Stimulated activated CD4-positive, alpha-beta T cell treated with anti-CD3 and anti-CD28 coated beads, Interleukin-12 subunit alpha, Interleukin-12 subunit beta, amount 100 ng/mL, for 24 hours (primary cell): ENCODE measurements around the gene DHH.
A peak's percentile ranks its signal among the peaks of the same experiment; 100 is the strongest.
"Not testable (repeated sequence)": the region's sequence is repeated elsewhere in the genome, so short reads cannot be mapped to it uniquely, and the experiment has no call there.

ENCODE experiments used
- DNase-seq, 2 experiments: peaks; one replicate each; pipeline ENCODE4 v3.0.0-alpha.2; 2020; ENCODE audit warnings: low read depth in 2 of 2

The DHH gene

GRCh38 chr12:49070971-49071370 is 23.6 kb downstream of the DHH start:
- no peak for DNase-seq

GRCh38 chr12:49069507-49070346 is 24.9 kb downstream of the DHH start, which contains the start of gene RHEBL1:
Gene RHEBL1 (minus strand): TSS chr12:49069979. CDS start chr12:49069785, 194 bp downstream.
- DNase-seq: peak; percentile 98

DNA sequence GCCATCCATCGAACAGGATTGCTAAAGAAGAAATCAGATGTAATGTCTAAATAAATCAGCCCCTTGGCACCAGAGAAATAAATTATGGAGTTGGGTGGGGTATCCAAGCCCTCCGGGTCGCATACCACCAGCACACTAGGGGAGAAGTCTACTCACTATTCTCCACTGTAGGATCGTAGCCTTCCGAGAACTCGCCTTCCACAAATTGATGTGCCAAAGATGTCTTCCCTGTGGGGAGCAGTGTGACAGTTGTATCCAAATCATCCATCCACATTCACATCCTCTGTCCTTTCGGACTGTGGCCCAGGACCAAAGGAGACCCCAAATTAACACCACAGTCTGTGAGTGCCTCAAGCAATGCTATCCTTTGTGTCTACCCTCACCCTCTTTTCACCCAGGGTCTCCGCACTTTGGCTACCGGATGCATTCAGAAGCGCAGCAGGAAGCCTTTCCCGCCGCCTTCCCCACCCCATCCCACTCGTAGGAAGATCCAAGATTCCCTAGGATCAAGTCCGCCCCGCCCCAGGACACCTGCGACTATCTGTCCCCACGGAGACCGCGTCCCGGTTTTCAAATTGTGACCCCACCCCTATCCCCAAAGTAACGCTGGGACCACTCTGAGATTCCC is 25.6 kb downstream of the DHH start:
- no peak for DNase-seq

GRCh38 chr12:49066120-49066519 is 28.5 kb downstream of the DHH start:
- no peak for DNase-seq

DNA sequence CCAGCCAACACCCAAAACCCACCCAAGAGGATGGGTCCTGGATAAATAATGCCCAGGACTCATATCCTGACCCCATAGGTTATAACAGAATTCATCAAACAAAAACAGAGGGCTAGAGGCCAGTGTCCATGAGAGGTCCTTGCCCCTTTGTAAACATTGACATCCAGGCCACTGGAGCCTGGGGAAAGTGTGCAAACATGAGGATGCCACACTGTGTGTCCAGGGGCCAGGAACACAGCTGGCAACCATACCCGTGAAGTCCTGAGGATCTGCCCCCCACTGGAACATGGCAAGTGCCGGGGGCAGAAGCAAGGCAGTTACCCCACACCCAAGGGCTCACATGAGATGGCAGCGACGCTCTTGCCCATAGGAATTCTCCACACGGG is 29.8 kb downstream of the DHH start:
- DNase-seq: no peak

GRCh38 chr12:49061916-49062315 is 32.7 kb downstream of the DHH start:
- not testable (repeated sequence) for DNase-seq

- no peak for DNase-seq
Observed at GRCh38 chr12:49061157-49061650, 33.4 kb downstream of the DHH start.

DNA sequence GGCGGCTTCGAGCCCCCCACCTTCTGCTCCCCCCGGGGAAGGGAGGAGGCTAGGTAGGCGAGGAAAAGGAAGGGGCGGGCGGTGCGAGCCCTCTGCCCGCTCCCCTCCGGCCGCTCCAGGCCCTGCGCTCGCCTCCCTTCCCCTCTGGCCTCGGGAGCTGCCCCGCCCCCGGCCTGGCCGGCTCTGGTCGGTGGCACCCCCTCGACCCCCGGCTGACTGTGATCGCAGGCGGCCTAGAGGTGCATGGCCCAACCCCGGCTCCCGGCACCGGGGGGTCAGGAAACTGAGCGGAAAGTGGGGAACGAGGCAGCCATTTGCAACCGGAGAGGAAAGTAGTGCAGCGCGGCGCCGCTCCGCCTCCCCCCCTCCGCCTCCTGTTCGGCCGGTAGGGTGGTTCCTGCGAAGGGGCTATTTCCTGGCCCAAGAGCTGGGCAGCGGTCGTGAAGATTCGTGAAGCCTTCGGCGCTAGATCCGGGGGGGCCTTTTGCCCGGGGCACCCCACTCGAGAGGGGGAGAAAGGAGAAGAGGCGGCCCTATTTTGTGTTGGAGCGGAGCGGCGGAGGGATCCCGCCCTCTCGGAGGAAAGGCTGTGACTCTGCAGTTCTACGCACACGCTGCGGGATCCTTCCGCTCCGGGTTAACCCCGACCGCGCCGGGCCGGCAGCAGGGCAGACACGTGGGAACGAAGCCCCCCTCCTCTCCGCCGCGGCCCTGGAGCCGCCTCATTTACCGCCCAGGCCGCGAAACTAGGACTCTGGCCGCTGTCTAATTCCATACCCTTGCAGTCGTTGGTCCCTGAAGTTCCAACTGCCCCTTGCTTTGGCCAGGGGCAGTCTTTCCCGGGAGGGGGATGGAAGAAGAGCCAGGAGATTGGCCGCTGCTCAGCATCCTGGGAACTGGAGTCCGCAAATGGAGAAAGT is 34.1 kb downstream of the DHH start, which contains the start of gene KMT2D:
Gene KMT2D (minus strand): TSS at position 558 of the 920 bp plus-strand sequence. CDS start 5,470 bp downstream, outside the sequence.
- DNase-seq: peak; percentile 82 to 84

DNA sequence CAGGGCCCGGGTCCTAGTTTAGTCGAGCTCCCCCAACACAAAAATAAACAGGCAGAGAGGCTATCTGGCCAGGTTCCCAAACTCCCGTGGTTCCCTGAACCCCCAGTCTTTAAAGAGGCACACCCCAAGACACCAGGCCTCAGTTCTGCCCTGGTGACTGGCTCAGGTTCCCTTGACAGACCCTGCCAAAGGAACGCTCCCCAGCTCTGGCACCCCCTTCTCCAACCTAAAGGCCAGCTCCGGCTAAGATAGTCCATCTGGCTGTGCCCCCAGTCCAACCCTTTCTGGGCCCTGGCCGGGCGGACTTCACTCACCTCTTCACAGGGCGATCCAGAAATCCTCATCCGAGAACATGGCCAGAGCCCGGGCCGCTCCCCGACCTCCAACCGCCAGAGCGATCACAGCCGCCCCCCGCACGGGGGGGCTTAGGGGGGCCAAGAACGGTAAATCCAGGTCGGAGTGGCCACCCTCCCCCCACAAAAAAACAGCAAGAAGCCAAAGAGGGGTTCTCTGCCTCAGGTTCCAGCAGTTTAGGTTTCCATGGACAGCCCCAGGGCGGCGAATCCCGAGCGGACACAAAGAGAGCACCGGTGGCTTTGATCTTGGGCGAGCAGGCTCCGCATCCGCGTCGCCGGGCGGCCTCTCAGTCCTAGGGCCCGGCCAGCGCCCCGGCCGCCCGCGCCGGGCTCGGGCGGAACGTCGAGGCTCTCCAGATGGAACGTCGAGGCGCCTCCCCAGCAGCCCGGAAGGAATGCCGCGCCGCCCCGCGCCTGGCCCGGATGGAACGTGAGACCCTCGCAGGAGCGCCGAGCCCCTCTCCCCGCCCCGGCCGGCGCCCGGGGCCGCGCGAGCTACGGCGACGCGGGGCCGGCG is 35.1 kb downstream of the DHH start:
- peak in 1 of 2 experiments; percentile 8 for DNase-seq

- DNase-seq: no peak
Observed at GRCh38 chr12:49059045-49059298, 35.6 kb downstream of the DHH start.

GRCh38 chr12:49058366-49059044 is 36.1 kb downstream of the DHH start:
- DNase-seq: no peak

DNA sequence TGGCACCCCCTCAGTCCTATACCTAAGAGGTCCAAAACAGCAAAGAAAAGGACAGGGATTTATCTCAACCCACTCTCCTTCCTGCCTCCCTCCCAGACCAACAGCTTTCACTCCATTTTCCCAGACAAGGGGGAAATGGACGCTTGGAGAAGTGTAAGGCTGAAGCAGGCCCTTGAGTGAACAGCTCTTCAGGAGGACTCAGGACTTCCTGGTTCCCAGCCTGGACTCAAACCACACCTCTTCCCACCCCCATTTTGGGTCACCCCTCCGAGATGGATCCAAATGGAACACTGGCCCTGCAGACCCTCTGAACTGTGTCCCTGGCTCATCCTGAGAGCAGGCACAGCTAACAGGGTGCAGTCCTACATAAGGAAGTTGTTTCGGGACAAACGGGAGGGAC is 36.7 kb downstream of the DHH start:
- DNase-seq: no peak

- DNase-seq: peak in 1 of 2 experiments; percentile 29
Observed at GRCh38 chr12:49055978-49056754, 38.4 kb downstream of the DHH start.

- DNase-seq: no peak
Observed at GRCh38 chr12:49055092-49055491, 39.5 kb downstream of the DHH start.

DNA sequence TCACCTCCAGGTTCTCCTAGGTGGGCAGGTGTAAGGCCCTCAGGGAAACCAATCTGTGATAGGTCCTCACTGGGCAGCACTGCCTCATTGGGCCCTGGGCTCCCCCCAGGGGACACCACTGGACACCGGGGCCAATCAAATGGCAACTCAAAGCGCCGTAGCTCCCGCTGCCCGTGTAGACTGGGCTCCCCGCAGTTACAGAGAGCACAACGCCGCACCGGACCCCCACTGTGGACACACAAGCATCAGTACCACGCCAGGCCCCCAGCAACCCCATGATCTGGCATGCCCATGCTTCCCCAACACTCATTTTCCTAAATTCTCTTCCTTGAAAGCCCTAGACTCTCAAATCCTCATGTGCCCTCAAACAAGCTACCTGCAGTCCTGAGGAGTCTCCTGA is 40.1 kb downstream of the DHH start:
- no peak for DNase-seq

DNA sequence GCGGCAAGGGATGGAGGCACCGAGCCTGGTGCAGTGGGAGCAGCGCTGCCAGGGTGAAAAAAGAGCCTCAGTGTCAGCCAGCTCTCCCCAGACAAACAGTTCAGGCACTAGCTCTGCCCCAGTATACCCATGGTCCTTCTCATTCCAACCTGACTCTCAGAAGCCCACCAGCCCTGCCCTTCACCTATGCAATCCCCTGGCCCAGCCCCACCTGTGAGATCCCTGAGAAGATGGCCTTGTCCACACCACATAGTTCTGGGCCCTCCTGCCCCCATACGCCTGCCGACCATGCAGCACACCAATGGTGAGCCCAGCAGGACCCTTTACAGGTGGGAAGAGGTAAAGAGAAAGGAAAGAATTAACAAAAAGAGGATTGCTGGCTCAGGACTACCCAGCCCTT is 40.5 kb downstream of the DHH start:
- DNase-seq: no peak

GRCh38 chr12:49052451-49053208 is 42.0 kb downstream of the DHH start:
- DNase-seq: no peak

DNA sequence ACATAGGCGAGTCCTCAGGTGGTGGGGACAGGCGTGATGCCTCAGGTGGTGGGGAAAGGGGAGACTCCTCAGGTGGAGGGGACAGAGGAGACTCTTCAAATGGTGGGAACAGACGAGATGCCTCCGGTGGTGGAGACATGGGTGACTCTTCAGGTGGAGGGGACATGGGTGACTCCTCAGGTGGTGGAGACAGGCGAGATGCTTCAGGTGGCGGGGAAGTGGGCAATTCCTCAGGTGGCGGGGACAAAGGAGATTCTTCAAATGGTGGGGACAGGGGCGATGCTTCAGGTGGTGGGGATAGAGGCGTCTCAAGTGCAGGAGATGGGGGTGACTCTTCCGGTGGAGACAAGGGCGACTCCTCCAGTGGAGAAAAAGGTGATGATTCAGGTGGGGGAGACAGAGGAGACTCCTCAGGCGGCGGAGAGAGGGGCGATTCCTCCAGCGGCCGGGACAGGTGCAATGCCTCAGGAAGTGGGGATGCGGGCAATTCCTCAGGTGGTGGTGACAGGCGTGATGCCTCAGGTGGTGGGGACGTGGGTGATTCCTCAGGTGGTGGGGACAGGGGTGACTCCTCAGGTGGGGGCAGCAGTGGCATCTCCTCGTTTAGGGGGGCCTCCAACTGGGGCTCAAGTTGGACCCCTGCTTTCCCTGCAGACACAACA is 42.7 kb downstream of the DHH start:
- DNase-seq: no peak
